HG03439 (cell line): ENCODE results near the gene PLXDC1.

ENCODE experiments used
- ATAC-seq: cut with Tn5 transposase; IDR thresholded peaks from one replicate; pipeline ENCODE4 v1.9.1; 2021; ENCODE audit warnings: mild to moderate bottlenecking, moderate library complexity; ENCODE audit not compliant: unreplicated experiment

The PLXDC1 gene

DNA sequence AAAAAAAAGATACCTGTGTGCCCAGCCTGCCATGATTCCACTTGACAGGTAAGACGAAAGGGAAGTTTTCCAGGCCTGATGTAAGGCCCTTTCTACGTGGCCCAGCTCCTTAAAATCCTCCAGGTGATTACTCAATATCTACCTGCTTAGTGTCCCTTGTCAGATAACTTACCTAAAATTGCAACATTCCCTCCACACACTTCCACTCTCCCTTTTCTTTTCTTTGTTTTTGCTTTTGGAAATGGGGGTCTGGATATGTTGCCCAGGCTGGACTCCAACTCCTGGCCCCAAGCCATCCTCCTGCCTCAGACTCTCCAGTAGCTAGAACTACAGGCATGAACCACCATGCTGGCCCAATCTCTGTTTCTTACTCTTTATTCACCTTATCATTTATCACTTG lies 7.2 kb upstream of the PLXDC1 start:
- no peak for ATAC-seq

- ATAC-seq: no peak
Observed at GRCh38 chr17:39156491-39156890, 5.1 kb upstream of the PLXDC1 start.

GRCh38 chr17:39155654-39156053 lies 4.2 kb upstream of the PLXDC1 start:
- no peak for ATAC-seq

- peak; percentile 44 for ATAC-seq
Observed at GRCh38 chr17:39153599-39154051, 2.2 kb upstream of the PLXDC1 start.

GRCh38 chr17:39151943-39152818 lies 744 bp upstream of the PLXDC1 start:
- no peak for ATAC-seq

- ATAC-seq: no peak
Observed at GRCh38 chr17:39150795-39151149, 665 bp downstream of the PLXDC1 start.

- ATAC-seq: no peak
Observed at GRCh38 chr17:39150104-39150634, 1.3 kb downstream of the PLXDC1 start.

DNA sequence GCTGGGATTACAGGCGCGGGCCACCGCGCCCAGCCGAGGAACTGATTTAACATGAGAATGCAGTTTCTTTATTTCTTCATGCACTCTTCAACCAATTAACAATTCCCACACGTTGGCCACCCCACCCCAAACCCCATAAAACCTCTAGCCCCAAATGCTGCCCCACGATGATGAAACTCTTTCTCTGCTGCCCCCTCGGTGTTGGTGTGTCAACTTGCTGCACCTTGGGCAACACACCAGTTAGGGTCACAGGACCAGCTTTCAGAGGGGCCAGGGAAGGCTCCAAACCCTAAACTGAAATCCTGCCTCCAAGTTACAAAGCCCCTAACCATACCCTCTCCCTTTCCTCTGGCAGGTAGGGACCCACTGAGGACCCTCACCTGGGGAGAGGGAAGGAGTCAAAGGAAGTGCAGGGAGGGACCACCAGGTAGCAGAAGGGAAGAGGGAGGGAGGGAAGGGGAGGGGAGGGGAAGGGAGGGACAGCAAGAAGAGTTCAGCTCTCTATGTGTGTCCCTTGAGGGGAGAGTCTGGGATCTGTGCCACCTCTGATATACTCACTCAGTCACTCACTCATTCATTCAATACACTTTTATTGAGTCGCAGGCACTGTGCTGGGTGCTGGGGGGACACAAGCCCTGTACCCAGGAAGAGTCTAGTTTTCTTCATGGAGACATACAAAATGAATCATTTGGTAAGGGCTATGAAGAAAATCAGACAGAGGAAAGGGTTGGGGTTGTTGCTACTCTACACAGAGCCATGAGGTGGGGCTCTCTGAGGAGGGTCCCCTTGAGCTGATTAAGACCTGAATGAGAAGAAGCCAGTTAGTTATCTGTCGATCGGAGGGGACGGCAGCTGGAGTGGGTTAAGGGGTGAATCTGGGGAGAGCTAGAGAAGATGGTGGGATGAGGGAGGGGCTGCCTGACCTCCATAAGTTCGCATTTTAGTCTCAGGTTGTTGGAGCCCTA lies 3.9 kb downstream of the PLXDC1 start:
- ATAC-seq: no peak

- ATAC-seq: no peak
Observed at GRCh38 chr17:39146273-39146672, 5.2 kb downstream of the PLXDC1 start.

DNA sequence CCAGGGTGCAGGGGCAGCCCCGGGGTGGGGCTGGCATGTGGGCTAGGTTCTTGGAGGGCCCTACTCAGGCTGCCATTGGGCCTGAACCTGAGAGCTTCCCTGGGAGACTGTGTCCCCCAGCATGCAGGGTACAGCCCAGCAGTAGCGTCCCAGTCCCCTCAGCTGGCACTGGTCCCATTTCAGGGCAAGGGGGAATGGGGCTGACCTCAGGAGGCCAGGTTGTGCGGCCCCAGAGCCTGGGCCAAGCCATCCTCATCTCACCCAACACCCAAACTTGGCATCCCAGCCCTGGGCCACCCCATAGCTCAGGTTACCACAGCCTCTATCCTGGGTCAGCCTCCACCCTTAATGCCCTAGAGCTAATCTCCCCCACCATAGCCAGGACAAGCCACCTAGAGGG lies 6.3 kb downstream of the PLXDC1 start:
- no peak for ATAC-seq

DNA sequence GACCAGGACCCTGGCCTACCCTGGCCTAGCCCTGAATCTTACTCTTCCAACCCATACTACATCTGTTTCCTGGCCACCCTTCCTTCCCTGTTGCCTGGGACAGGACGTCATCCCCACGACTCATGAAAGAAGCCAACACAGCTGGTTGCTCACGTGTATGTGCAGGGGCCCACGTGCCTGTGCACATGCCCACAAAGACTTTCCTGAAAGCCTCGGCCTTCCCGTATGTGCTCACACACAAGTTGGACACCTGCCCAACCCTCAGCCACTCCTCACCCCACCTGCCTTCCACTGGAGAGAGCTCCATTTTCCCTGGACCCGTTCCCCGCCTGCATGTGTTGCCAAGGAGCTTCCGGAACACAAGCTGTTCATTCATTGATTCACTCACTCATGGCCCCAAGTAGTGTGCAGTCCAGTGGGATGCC lies 7.0 kb downstream of the PLXDC1 start:
- ATAC-seq: no peak

DNA sequence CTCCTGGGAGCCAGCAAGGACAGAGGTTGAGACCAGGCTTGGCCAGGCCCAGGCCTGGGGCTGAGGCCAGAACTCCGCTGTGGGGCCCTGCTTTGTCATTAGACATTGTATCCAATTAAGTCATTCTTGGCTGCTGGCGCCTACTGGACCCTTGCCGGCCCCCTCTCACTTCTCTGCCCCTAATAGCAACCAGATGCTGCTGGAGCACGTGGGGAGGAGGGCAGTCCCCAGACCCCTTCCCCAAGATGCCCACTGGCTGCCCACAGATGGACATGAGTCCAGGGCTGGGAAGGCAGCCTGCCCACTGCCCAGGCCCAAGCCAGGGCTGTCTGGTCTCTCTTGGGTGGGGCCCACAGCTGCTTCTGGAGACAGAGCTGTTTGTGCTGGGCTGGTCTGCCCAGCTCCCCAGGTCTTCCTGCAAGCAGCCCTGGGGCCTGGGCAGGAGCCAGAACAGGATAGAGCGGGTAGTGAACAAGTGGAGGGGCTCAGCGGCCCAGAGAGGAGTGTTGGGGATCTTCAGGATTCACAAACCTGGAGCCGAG lies 7.8 kb downstream of the PLXDC1 start:
- ATAC-seq: no peak

- ATAC-seq: no peak
Observed at GRCh38 chr17:39141915-39142664, 9.3 kb downstream of the PLXDC1 start.

DNA sequence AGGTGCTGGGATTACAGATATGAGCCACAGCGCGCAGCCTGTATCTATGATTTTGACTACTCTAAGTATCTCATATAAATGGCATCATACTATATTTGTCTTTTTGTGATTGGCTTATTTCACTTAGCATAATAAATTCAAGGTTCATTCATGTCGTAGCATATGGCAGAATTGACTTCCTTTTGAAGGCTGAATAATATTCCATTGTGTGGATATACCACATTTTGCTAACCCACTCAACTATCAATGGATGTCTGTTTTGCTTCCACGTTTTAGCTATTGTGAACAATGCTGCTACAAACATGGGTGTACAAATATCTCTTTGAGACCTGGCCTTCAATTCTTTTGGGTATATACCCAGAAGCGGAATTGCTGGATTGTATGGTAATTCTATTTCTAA lies 10.1 kb downstream of the PLXDC1 start:
- no peak for ATAC-seq

- no peak for ATAC-seq
Observed at GRCh38 chr17:39139561-39139960, 11.9 kb downstream of the PLXDC1 start.

GRCh38 chr17:39139161-39139511 lies 12.3 kb downstream of the PLXDC1 start:
- no peak for ATAC-seq

DNA sequence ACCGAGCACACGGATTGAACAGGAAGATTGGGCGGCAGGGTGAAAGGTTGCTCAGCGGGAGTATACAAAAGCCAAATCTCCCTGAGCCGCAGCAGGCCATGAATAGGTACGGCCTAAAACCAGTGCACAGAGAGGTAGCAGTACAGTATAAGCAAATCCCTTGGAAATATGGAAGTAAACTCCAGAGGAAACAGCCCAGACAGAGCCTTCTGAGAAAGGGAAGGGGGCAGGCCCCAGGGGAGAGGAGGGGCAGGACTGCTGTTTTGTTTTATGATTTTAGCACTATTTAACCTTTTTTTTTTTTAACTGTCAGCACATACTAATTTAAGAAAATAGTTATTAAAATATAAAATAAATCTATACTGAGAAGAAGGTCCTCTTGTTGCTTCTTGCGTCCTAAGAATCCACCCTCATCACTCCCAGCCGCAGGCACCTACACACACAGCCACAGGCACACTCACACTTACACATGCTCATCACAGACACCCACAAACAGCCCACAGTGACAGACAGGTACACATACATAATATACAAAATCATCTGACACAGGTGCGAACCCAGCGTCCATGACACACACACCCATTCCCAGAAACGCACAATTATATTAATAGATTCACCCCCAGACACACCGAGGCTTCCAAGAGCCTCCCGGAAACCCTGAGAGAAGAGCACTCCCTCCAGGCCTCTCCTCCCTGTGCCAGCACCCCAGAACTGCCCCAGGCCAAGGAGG lies 12.8 kb downstream of the PLXDC1 start:
- ATAC-seq: no peak

- no peak for ATAC-seq
Observed at GRCh38 chr17:39134878-39135277, 16.6 kb downstream of the PLXDC1 start.

DNA sequence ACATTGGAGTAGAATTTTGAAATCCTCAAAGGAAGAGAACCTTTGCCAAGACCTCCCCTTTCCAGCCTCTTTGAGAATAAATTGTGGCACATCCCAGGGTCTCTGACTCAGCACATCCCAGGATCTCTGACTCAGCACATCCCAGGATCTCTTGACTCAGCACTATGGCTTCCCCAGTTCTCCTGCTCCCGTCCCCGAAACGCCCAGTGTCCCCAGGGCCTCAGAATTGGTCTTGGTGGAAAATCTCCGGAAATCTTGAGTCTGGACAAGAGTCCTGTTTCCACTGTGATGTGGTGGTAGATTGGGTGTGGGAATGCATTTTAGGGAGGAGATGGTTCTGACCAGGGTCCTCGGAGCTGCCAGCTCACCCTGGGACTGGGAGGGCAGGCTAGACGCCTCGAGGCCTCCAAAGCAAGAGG lies 19.2 kb downstream of the PLXDC1 start:
- no peak for ATAC-seq

DNA sequence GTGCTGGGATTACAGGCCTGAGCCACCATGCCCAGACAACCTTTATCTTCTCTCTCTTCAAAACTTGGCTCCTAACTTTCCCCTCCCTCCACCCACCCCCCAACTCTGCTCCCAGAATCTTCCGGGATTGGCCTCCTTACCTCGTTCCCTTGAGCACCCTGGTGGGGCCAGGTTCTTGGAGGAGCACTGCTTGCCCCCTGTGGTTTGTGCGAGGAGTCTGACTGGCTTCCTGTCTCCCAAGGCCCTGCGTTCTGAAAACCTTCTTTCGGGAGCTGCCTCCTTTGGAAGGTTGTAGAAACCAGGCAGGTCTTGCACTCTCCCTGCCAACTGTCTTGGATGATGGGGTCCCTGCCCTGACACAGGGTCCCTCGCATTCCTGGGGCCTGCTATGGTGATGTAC lies 19.8 kb downstream of the PLXDC1 start:
- ATAC-seq: no peak
